Suprapubic skin (tissue), 4 donors: ENCODE measurements around the gene CCNYL1. TPM values are rescaled to one million over a fixed set of nuclear protein-coding genes. Genes with fewer than 3 reads are reported as not detected.
"Not testable (repeated sequence)": the region's sequence is repeated elsewhere in the genome, so short reads cannot be mapped to it uniquely, and the experiment has no call there.

Source experiments
- DNase-seq, 2 donors: peaks; one replicate each; pipeline ENCODE4 v3.0.0-alpha.2; 2019; ENCODE audit warnings: low spot score in 2 of 2
- H3K27ac ChIP-seq: fragments of 200-600 bp; sonication (generic); one replicate; pipeline ENCODE4 v1.5.1; 2019
- H3K27me3 ChIP-seq: fragments of 200-600 bp; sonication (generic); one replicate; pipeline ENCODE4 v1.5.1; 2019
- H3K36me3 ChIP-seq: fragments of 200-600 bp; sonication (generic); one replicate; pipeline ENCODE4 v1.5.1; 2019
- H3K4me1 ChIP-seq: fragments of 200-600 bp; sonication (generic); one replicate; pipeline ENCODE4 v1.5.1; 2019
- H3K4me3 ChIP-seq: fragments of 200-600 bp; sonication (generic); one replicate; pipeline ENCODE4 v1.5.1; 2019; ENCODE audit warnings: mild to moderate bottlenecking
- H3K9me3 ChIP-seq: fragments of 200-600 bp; sonication (generic); one replicate; pipeline ENCODE4 v1.5.1; 2019
- CTCF ChIP-seq, 2 donors: fragments of 200-600 bp in 1 of 2; fragments of 450-650 bp in 1 of 2; sonication (generic) in 1 of 2; IDR thresholded peaks; one replicate each; pipeline ENCODE4 v1.5.1; 2016 to 2019; ENCODE audit warnings: antibody characterized with exemption in 2 of 2, mild to moderate bottlenecking in 1 of 2, moderate library complexity in 1 of 2
- EP300 ChIP-seq: sonication (generic); formaldehyde crosslinking; IDR thresholded peaks from one replicate; pipeline ENCODE4 v1.6.1; 2017; ENCODE audit warnings: antibody characterized with exemption
- POLR2A ChIP-seq, 2 donors: fragments of 450-650 bp; IDR thresholded peaks; one replicate each; pipeline ENCODE4 v1.6.1; 2017; ENCODE audit warnings: antibody characterized with exemption in 2 of 2, mild to moderate bottlenecking in 2 of 2, moderate library complexity in 2 of 2
- POLR2AphosphoS5 ChIP-seq, 3 donors: sonication (generic); formaldehyde crosslinking; IDR thresholded peaks; one replicate each; pipeline ENCODE4 v1.6.1; 2017; ENCODE audit warnings: antibody characterized with exemption in 3 of 3
- WGBS: methylation state at CpG from one replicate; pipeline ENCODE4 v1.1.5; 2018; 5-methylcytosine and 5-hydroxymethylcytosine counted together
- total RNA-seq, 4 donors: library from RNA; depleted of rRNA; stranded (reverse); fragments of >200 nt; gene quantifications; one replicate each; pipeline ENCODE4 v1.1.0, GENCODE V29; 2016

CCNYL1 gene
- total RNA-seq, 4 donors from 2014 or later, result 3.1 to 11.3 (median 5.4) TPM

DNA sequence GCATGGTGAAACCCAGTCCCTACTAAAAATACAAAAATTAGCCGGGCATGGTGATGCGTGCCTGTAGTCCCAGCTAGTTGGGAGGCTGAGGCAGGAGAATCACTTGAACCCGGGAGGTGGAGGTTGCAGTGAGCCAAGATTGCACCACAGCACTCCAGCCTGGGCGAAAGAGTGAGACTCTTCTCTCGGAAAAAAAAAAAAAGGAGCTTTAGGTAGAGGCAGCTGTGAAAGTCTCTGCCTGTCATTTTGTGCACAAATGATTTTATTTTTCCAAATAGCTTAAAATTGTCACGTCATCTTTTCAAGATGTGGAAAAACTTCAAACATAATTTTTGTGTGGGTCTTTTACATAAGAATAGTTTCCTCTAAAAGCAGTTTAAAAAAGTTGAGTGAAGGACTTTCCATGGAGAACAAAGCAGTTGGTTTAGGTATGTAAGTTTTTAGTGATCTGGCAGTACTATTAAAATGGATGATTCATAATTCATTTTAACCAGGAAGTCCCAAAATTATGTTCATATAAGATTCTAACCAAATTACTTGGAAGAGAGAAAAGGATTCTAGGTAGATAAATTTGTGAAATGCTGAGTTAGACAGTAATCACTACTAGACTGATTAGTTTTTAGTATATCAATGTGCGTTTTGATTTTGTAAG, 11.5 kb downstream of the CCNYL1 start:
- TF ChIP-seq CTCF (IDR thresholded peaks at IDR 0.05) (no peak), POLR2A (IDR thresholded peaks at IDR 0.05) (no peak), EP300 (no peak), POLR2AphosphoS5 (IDR thresholded peaks at IDR 0.05) (no peak)

GRCh38 chr2:207723425-207723787, 12.0 kb downstream of the CCNYL1 start:
- not testable (repeated sequence) for H3K9me3 ChIP-seq, H3K27ac ChIP-seq, H3K36me3 ChIP-seq, H3K4me3 ChIP-seq, H3K27me3 ChIP-seq, H3K4me1 ChIP-seq, DNase-seq
- 84% methylated on average over 8 of the region's 8 CpGs for WGBS

More for the DNA sequence above, 11.5 kb downstream of the CCNYL1 start:
- peaks cover 6% of the 10 kb centered on the region for H3K4me1 ChIP-seq
- H3K36me3 ChIP-seq, result no peaks in the 10 kb centered on the region
- no peaks in the 10 kb centered on the region for H3K27me3 ChIP-seq
- no peaks in the 10 kb centered on the region for H3K9me3 ChIP-seq
- WGBS, result 84% methylated on average over 7 of the region's 7 CpGs
- H3K4me3 ChIP-seq, result no peak overlapping the region
- no peak for DNase-seq
- no peak overlapping the region for H3K27ac ChIP-seq

GRCh38 chr2:207724113-207724512, 12.7 kb downstream of the CCNYL1 start:
- H3K9me3 ChIP-seq, result no peaks in the 10 kb centered on the region
- no peak for TF ChIP-seq POLR2AphosphoS5 (IDR thresholded peaks at IDR 0.05)
- TF ChIP-seq POLR2A (IDR thresholded peaks at IDR 0.05), result no peak
- no peak for TF ChIP-seq EP300
- no peak for TF ChIP-seq CTCF (IDR thresholded peaks at IDR 0.05)
- 62% methylated on average over 3 of the region's 3 CpGs for WGBS
- no peak overlapping the region for H3K4me3 ChIP-seq
- no peaks in the 10 kb centered on the region for H3K27me3 ChIP-seq
- H3K36me3 ChIP-seq, result no peaks in the 10 kb centered on the region
- peaks cover 6% of the 10 kb centered on the region for H3K4me1 ChIP-seq
- DNase-seq, result no peak
- no peak overlapping the region for H3K27ac ChIP-seq

- Histone ChIP-seq H3K4me3 (no peak overlapping the region), H3K27ac (no peak overlapping the region), H3K27me3 (no peaks in the 10 kb centered on the region), H3K36me3 (no peaks in the 10 kb centered on the region), H3K9me3 (no peaks in the 10 kb centered on the region), H3K4me1 (no peaks in the 10 kb centered on the region)
- WGBS, result 84% methylated on average over 4 of the region's 4 CpGs
- no peak for DNase-seq
- no peak for TF ChIP-seq EP300
- no peak for TF ChIP-seq POLR2AphosphoS5 (IDR thresholded peaks at IDR 0.05)
- no peak for TF ChIP-seq CTCF (IDR thresholded peaks at IDR 0.05)
- TF ChIP-seq POLR2A (IDR thresholded peaks at IDR 0.05), result no peak
Observed at GRCh38 chr2:207725873-207726578, 14.6 kb downstream of the CCNYL1 start.

- H3K4me1 ChIP-seq, result no peaks in the 10 kb centered on the region
- no peak overlapping the region for H3K27ac ChIP-seq
- no peaks in the 10 kb centered on the region for H3K9me3 ChIP-seq
- 12% methylated on average over 2 of the region's 2 CpGs for WGBS
- no peak for TF ChIP-seq CTCF (IDR thresholded peaks at IDR 0.05)
- no peak for TF ChIP-seq POLR2A (IDR thresholded peaks at IDR 0.05)
- TF ChIP-seq EP300, result no peak
- TF ChIP-seq POLR2AphosphoS5 (IDR thresholded peaks at IDR 0.05), result no peak
- no peaks in the 10 kb centered on the region for H3K27me3 ChIP-seq
- no peak for DNase-seq
- no peak overlapping the region for H3K4me3 ChIP-seq
- no peaks in the 10 kb centered on the region for H3K36me3 ChIP-seq
Observed at GRCh38 chr2:207727261-207727660, 15.8 kb downstream of the CCNYL1 start.
